NCI-H1694 treated with DMSO at 0.1 percent for 48 hours (cell line): ENCODE results near the gene ZBTB16.

Source experiments
- DNase-seq: peaks from one replicate; lab custom pipeline; 2025; lab: John Stamatoyannopoulos, UW

The ZBTB16 gene

DNA sequence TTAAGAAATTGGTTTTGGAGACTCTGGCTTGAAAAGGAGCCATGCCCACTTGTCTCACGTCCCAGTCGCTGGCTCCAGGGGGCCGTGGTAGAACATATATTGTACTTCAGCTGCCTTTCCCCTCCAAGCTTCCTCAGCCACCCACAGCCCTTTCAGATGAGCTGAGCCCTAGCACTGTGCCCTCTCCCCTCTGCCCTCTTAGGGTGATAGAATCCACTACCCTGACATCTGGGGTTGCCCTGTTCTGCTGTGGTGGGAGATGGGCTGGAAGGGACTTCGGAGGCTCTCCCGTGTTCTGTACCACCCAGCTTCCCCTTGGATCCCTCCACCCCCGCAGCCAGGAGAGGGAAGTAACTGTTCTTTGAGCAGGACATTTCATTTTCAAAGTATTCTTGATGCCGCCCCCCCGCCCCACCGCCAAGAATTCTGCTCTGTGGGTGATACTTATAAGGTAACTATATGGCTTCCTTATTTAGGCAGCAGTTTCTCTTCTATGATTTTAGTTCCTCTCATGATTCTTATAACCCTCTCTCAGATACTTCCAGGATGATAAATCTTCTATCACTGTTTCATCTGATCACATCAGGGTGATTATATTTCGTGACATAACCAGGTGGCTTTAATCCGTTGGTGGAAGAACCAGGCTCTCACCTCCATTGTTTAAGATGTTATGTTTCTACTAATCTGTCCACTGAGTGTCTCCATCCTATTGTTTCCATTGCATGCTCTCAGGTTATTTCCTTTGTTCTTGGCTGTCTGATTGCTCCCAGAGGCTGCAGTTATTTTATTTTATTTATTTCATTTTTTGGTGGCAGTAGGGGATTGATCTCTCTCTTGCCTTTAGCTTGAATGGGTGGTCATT, 24.1 kb downstream of the ZBTB16 start:
- no peak for DNase-seq

- no peak for DNase-seq
Measured at GRCh38 chr11:114084414-114084813, 24.9 kb downstream of the ZBTB16 start.

DNA sequence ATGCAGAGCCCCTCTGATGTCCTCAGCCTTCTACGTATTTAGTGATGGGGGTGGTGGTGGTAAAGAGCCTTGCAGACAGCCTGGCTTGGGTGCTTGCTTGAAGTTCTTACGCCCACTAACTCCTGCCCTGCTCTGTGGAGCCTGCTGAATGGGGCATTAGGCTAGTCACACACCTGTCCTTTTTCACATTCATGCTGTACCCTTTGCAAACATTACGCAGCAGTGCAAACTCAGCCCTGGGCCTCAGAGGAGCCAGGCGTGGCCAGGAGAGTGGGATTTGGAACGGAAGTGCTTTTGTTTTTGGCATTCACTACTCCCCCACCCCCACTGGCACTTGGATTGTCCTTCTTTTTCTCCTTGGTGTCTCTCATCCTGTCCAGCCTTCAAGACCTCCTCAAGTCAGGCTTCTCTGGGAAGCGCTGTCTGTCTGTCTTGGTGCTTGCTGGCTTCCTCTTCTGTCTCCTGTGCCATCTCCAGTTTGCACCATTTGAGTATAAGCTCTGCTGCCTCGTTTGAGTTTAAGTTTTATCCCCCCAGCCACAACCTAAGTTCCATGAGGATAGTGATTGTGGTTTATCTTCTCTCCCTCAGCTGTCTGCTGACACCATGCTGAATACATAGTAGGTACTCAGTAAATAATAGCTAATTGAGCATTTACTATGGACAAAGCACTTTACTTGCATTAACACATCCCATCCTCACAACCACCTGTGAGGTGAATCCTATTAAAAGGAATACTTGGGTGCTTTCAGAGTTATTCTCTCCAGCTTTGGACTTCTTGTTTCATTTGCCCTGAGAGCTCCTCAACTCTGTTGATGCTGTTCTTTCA, 26.7 kb downstream of the ZBTB16 start:
- no peak for DNase-seq

GRCh38 chr11:114087025-114087424, 27.5 kb downstream of the ZBTB16 start:
- no peak for DNase-seq

DNA sequence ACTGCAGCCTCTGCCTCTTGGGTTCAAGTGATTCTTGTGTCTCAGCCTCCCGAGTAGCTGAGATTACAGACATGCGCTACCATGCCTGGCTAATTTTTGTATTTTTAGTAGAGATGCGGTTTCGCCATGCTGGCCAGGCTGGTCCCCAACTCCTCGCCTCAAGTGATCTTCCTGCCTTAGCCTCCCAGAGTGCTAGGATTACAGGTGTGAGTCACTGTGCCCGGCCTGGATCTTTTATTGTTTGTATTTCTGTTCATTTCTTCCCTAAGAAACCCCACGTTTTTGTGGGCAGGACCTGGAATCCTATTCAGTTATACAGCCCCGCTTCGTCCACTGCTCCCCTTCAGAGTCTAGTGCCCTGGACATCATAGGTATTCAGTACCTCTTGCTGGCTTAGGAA, 28.7 kb downstream of the ZBTB16 start:
- DNase-seq: no peak

- no peak for DNase-seq
Measured at GRCh38 chr11:114088836-114089235, 29.3 kb downstream of the ZBTB16 start.

- no peak for DNase-seq
Measured at GRCh38 chr11:114089748-114090147, 30.2 kb downstream of the ZBTB16 start.

DNA sequence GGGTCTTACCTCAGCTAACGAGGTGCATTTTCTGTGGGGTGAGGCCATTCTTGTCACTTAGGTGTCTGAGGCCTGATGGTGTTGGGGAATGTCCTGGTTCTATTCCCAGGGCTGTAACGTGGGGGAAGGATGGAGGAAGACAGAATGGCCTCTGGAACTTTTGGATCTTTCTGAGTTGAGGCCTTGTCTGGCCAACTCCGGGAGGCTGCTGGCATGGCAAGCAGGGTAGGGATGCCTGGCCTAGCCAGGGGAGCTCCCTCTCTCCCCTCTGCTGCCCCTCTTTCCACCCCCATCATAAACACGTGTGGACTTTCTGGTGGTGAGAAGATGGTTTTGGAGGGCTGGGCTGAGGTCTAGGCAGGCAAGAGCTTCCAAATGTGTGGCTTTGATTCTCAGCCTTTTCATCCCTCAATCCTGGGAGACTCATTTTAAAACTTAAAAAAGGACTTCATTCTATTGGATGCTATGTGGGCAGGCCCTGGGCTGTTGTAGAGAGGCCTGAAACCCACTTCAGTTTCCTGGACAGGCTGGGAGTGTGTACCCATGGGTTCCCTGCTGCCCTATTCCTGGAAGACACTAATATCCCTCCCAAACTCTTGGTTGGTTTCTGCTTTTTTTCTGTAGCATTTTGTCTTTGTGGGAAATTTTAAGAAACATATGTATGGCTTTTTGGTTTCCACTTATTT, 30.9 kb downstream of the ZBTB16 start:
- no peak for DNase-seq

GRCh38 chr11:114090976-114091375, 31.5 kb downstream of the ZBTB16 start:
- DNase-seq: no peak

GRCh38 chr11:114091516-114092397, 32.2 kb downstream of the ZBTB16 start:
- DNase-seq: no peak

DNA sequence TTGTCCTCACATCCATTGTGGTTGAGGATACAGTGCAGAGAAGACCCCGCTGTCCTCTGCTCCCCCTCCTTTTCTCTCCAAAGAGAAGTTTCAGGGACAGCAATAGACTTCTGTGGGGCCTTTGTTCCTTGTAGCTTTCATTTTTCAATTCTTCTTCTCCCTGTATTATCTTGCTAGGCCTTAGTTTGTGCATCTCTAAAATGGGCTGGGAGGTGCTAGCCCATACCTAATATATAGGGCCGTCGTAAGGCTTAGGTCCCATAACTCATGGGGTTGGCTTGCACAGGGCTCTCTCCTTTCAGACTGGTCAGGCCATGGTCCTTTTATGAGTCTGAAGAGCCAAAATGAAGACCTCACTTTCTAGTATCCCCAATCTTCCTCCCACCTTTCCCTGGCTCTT, 33.0 kb downstream of the ZBTB16 start:
- no peak for DNase-seq

DNA sequence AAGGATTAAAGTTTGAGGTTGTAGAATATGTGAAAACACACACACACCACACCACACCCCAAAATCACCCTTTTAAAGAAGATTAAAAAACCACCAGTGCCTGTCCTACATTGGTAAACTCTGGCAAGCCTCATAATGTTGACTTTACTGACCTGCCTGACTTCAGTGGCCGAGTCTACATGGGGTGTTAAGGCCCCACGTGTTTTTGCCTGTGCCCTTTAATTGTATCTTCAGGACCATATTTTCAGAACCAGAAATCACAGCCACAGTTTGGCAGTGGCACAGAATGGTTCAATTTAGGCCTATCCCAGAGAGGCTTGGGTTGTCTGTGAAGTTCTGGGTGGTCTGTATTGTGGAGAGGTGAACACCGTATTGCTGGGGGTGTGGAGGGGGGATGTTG, 33.4 kb downstream of the ZBTB16 start:
- DNase-seq: no peak

DNA sequence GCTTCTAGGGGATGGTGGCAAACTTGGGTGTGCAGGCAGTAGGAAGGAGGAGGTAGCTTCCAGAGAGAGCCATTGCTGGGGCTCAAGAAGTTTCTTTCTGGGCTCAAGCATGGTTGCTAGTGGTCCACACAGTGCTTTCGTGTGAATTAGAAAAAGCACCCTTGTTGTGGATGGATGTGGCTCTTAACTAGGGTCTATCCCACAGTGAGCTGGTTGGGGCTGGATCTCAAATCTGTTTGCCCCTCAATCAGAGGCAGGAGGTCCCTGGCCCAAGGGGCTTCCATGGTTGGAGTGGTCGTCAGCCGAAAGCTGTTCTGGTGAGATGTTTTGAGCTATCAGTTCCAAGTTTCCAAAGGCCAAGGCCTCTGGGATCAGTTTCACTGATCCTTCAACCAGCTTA, 35.0 kb downstream of the ZBTB16 start:
- no peak for DNase-seq

DNA sequence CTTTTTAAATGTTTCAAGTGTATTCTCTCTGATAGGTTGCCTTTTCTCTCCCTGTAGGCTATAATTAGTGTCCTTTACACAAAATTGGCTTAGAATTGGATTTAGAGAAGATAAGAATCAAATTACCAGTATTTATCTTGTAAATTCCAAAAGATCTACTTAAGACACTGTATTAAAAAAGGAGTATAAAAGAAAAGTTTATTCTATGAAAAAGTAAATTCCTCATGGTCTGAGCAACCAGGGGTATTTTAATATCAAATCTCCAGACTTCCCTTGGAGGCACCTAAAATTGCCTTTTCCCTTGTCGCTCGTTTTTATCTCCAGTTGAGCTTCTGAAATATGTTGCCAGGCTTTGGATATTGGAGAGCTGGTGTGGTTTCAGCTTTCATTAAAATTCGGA, 36.4 kb downstream of the ZBTB16 start:
- no peak for DNase-seq

- DNase-seq: no peak
Measured at GRCh38 chr11:114097832-114098231, 38.3 kb downstream of the ZBTB16 start.

DNA sequence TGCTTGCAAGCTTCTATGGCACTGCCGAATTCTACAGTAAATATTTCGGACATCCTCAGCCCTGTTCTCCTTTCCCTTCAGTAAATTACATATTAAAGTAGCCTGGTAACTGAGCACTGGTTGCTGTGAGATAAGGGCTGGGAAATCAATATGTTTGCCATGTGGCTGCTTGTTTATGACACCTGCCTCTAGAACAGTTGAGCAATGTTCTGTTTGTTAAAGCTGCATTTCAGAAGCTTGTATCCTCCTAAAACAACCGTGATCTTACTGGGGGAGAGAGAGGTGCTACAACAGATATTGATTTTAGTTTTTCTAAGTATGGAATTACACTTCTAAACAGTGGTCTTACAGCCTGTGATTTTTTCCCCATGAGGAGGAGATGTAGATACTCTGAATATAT, 39.4 kb downstream of the ZBTB16 start:
- no peak for DNase-seq

DNA sequence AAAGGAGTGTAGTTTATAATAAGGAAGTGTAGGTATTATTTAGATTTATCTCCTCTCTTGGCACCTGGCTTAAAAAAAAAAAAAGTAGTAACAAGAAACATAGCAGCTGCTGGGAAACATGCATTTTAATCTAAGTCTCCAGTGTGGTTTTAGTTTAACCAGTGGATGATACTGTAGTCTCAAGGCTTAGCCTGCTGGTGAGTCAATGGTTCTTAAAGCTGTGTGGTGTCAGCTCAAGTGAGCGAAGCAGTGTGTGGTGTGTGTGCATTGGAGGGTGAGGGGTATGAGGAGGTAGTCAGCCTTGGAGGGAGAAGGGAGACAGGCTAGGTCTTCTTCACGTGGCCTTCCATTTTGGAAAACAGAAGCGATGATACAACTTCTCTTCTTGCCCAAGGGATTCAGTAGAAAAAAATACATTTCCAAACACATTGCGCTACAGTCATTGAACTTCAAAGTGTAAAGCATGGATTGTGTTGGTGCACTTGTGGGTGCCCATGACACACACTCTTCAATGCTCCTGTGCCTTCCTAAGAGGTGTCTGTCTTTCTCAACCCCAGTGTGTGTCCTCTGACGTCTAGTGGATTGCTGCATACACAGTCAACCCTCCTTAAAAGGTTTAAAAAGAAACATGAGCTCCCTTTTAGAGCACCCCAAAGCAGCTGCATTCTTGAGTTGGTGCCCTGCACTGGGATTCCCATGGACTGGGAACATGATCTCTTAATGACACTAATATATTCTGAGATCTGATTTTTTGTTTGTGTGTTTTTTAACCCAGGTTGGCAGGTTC, 40.1 kb downstream of the ZBTB16 start:
- DNase-seq: no peak

- no peak for DNase-seq
Measured at GRCh38 chr11:114102993-114103896, 43.7 kb downstream of the ZBTB16 start.

GRCh38 chr11:114105611-114106010, 46.1 kb downstream of the ZBTB16 start:
- no peak for DNase-seq

DNA sequence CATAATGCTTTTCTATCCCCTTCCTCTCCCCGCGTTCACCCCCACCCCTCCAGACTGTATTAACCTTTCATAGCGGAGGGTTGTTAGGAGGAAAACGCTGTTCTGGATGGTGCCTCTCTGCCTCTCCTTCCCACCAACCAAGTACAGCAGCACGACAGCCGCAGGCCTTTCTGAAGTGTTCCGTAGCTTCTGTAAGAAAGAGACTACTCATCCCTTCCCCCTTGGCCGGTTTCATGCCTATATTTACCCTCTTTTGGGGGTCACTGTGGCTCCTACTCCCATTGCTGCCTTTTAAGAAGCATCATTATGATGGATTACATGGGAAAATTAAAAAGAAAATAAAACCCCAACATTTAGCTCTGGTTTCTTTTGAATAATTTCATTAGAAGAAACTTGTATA, 46.5 kb downstream of the ZBTB16 start:
- DNase-seq: no peak
